CD1c-positive myeloid dendritic cell (primary cell): ENCODE measurements around the gene ZNF200.
A peak's percentile ranks its signal among the peaks of the same experiment; 100 is the strongest.
"Not testable (repeated sequence)": the region's sequence is repeated elsewhere in the genome, so short reads cannot be mapped to it uniquely, and the experiment has no call there.

Experiments used
- DNase-seq: peaks from one replicate; pipeline ENCODE4 v3.0.0-alpha.2; 2016; ENCODE audit errors: extremely low spot score

ZNF200 gene

DNA sequence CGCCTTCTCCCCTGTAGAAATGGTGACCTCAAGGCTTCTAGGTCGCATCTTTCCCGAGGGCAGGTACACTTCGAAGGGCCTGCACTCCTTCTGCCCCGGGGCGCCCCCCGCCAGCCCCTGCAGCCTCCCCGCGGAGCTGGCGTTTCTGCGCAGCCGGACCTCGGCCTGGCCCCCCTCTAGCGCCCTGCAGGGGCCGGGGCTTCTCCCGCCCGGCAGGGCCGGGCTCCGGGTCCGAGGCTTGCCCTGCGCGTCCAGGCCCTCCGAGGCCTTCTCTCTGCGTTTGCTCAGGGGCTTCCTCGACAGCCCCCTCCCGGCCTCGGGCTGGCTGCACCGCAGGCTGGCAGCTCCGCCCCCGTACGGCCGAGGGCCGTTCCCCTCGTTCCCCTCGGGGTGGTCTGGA, 19.4 kb upstream of the ZNF200 start:
- no peak for DNase-seq

DNA sequence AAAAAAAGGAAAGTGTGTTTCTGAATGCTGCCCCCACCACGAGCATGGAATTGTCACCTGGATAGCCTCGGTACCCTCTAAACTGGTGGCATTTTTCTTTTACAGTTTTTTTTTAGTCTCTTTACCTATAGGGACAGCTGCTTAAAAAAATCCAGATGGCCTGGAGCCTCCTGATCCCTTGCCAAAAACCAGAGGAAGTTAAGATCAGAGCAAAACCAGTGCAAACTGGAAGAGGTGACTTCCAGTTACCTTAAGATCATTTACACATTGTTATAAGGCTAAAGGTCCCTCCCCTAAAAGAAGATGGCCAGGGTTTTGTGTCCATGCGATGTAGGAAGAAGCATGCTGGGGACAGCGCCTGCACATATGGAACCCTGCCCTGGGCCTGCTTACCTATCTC, 18.0 kb upstream of the ZNF200 start:
- no peak for DNase-seq

DNA sequence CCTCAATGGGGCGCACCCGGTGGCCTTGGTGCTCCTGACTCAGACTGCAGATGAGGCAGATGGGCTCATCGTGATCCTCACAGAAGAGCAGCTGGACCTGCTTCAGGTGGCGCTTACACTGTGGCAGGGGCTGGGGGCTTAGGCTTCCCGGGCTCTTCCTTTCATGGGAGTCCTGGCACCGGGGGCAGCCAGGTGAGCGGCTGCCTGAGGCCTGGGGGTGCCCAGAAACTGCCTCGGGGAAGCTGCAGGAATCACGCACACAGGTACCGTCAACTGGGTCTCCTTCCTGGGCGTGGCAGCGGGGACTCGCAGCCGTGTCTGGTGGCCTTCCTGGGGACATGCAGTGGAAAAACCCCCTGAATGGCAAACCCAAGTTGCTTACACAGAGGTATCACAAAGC, 14.5 kb upstream of the ZNF200 start:
- DNase-seq, result no peak

DNA sequence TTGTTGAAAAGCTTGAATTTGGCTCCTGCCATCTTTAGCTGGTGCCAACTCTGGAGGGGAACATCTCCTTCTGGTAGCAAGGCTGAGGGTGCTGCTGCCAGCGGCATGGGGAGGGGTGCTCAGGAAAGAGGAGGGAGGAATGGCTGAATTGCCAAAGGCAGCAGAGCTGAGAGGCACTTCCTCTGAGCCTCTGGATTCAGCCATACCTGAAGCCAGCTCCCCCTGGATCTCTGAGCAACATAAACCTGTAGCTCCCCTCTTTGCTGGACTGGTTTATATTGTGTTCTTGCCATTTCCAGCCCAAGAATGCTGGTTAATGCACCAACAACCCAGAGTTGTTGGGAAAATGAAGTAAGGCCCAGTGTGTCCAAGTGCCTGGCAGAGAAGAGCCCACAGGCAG, 14.1 kb upstream of the ZNF200 start:
- DNase-seq, result no peak

DNA sequence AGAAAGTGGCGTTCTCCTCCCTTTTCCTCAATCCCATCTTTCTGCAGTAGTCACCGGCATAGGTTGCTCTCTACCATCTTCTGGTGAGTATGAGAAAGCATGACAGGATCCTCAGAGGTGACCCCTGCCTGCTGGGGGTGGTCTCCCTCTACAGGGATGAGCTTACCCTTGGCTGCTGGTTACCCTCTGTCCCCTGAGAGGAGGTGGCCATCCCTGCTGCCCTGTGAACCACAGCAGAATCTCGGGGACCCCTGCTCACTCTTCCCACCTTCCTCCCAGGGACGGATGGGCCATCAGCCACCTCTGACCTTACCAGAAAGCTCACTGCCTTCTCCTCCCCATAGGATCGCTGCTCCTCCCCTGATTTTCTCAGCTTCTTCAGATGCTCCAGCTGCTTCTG, 13.6 kb upstream of the ZNF200 start:
- DNase-seq, result no peak

DNA sequence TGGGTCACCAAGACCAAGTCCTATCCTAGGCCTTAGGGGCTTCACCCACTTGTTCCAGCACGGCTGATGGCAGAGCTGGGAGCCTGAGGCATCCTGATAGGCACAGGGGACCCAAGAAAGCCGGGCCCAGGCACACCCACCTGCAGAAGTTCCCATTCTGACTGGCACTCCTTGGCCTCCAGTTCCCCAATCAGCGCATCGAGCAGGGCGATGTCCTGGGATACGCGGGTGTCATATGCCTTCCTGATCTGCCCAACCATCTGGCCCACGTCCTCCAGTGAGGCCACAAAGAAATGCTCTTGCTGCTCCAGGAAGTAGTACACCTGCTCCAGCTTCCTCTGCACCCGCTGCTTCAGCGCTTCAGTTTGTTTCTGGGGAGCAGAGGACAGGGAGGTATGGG, 11.9 kb upstream of the ZNF200 start:
- no peak for DNase-seq

DNA sequence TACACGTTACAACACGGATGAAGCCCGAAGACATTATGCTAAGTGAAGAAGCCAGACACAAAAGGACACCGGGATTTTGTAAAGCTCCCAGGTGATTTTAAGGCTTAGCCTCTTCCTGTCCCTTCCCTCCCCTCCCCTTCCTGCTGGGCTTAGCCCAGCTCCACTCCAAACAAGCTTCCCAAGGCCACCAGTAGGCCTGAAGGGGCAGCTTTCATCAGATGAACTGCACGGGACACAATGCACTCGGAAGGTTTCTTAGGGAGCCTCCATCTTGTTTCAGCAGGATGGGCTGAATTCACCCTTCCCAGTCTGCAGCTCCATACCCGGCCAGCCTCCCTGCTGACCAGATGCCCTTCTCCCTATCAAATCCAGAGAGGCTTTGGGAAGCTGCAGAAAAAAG, 11.0 kb upstream of the ZNF200 start:
- DNase-seq, result no peak

DNA sequence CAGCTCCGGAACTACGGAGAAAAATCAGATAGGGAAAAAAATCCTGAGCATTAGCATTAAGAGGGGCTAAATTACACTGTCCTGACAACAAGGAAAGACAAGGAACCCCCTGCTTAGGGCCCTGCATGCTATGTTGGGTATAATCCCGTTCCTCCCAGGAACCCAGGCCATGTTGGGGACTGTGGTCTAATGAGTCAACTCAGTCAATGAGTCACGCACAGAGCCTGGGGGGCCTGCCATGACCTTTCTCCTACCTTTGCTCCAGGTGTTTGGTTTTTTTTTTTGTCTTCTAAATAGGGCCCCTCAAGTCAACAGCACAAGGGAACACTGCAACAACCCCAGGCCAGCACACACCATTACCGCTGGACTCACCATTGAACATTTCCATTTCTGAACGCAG, 8.9 kb upstream of the ZNF200 start:
- no peak for DNase-seq

DNA sequence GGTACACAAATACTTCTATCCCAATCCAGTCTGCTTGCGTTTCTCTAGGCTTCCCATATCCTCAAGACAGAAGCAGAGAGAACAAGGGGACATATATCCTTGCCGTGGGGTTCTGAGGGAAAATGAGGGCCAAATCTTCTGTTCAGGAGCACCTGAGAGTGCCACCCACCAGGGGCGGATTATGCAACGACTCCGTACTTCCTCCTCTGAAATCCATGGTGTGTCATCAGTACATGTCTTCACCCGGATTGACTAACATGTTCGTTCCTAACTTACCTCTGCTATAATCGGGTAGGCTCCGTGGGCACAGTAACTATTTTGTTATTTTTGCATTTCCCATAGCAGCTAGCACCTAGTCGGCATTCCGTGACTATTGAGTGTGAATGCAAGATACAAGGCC, 7.8 kb upstream of the ZNF200 start:
- peak; percentile 67 for DNase-seq

DNA sequence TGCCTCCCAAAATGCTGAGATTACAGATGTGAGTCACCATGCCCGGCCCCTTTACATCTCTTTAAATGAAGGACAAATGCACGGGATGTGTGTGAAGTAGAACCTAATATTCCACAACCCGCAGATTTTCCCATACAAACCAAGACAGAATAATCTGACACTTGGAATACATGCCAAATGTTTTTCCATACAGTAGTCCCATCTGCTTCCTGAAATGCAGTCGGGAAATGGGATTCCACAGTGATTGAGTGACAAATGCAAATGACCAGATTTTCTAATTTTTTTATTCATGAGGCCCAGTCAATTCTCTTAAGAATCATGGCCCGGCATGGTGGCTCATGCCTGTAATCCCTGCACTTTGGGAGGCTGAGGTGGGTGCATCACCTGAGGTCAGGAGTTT, 6.8 kb upstream of the ZNF200 start:
- DNase-seq, result no peak

DNA sequence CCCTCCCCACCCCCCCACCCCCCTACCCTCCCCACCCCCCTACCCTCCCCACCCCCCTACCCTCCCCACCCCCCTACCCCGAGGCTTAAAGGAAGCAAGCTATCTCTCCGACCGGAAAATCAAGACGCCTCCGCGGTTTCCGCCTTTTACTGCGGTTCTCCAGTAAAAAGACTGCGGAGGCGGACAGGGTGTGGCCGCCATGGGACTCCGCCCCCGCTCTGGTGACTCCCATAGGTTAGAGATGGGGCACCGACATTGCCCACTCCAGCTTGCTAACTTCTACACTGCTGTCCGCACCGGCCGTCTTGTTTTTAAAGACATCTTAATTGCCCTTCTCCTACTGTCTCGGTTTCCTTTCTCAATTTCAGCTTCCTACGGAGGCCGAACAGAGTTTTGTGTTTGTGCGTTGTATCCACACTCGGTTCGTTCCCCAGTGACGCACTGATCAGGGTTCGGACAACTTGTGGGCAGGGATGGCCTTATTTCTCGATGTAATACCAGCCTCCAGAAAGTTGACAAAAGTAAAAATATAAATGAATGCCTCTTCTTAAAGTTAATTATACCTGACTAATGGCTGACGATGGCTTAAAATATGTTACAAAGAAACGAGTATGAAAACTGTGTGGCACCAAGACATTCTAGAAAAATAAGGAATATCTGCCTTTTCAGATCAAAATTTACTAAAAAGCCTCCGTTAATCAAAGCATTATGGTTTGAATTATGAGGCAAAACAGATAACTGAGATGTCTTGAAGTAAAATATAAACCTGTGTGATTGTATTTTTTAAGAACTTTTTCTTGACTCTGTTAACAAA, 1.1 kb upstream of the ZNF200 start:
- DNase-seq, result peak; percentile 76

DNA sequence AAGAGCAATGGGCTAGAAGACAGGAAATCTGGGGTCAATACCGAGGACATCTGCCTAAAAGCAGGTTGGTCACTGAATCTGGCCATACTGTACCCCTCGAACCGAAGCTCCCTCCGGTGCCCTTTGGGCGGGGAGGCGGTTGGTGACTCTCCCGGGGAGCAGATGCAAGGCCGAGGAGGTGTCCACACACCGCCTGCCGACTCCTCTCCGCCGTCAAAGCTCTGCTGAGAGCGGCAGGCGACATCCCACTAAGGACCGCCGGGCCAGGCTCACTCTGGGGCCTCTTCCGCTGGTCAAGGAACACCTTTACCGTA, 458 bp downstream of the ZNF200 start:
- DNase-seq, result no peak

DNA sequence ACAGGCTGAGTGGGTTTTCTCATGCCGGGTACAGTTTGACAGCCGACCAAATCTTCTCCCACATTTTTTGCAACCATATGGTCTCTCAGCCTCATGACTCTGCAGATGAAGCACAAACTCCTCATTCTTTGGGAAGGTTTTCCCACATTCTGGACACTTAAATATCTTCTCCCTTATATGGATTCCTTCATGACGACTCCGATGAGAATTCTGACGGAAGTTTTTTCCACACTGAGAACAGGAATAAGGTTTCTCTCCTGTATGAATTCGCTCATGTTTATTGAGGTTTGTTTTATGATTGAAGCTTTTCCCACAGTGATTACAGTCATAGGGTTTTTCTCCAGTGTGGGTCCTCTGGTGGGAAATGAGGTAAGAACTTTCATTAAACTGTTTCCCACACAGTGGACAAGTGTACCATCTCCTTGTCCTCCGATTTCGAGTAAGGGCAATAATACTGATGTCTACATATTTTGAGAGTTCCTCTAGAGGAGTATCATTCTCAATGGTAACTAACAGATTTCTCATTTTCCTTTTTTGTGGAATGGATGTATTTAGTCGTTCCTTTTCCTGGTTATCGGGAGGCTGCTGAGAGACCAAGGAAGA, 10.9 kb downstream of the ZNF200 start:
- no peak for DNase-seq

DNA sequence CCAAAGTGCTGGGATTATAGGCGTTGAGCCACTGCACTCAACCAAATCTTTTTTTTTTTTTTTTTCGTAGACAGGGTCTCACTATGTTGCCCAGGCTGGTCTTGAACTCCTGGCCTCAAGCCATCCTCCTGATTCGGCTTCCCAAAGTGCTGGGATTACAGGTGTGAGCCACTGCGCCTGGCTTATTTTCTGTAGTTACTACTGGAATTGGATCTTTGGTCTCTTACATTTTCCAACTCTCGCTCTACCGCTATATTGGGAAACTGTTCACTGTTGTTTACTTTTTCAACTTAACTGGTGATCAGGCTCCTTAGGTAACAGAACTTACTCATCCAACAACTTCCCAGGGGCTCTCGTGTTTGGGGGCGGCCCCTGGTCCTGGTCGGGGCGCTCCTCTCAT, 14.1 kb downstream of the ZNF200 start:
- DNase-seq, result no peak

DNA sequence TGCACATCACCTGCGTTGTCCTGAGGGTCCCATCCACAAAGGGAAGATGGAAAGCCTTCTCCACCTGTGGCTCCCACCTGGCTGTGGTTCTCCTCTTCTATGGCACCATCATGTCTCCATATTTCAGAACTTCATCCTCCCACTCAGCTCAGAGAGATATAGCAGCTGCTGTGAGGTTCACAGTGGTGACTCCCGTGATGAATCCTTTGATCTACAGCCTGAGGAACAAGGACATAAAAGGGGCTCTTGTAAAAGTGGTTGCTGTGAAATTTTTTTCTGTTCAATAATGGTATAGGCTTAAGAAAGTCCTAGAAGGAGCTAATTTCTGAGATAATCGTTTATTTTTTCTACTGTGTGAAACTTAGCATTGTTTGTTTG, 18.7 kb downstream of the ZNF200 start:
- no peak for DNase-seq

DNA sequence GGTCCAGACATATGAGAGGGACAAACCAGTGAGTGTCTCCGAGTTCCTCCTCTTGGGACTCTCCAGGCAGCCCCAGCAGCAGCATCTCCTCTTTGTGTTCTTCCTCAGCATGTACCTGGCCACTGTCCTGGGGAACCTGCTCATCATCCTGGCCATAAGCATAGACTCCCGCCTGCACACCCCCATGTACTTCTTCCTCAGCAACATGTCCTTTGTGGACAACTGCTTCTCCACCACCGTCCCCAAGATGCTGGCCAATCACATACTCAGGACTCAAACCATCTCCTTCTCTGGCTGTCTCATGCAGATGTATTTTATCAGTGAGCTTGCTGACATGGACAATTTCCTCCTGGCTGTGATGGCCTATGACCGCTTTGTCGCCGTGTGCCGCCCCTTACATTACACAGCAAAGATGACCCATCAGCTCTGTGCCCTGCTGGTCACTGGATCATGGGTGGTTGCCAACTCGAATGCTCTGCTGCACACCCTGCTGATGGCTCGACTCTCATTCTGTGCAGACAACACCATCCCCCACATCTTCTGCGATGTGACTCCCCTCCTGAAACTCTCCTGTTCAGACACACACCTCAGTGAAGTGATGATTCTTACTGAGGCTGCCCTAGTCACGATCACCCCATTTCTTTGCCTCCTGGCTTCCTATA, 19.2 kb downstream of the ZNF200 start:
- DNase-seq, result no peak

DNA sequence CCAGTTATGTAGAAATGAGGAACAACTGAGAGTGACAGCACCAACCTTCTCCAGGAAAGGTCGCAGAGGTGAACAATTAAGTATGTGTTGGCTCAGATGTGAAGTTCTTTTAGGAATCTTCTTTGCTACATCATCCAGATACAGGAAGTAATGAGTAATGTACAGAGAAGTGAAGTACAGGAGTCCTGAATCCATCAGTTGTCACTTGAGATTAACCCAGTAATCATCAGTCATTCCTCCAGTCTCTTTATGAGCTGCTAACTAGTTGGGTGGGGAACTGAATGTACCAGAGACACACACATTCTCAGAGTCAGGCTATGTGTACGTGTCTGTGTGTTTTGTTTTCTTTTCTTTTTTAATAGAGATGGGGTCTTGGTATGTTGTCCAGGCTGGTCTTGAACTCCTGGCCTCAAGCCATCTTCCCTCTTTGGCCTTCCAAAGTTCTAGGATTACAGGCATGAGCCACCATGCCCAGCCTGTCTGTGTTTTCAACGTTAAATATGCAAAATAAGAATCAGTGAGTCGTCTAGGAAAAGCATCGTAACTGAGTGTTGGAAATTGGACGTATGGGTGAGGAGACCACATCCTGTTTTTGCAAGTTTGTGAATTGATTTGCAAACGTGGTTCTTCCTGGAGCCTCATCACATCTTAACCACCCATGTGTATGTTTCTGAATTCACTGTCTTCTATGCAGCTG, 19.9 kb downstream of the ZNF200 start:
- peak; percentile 11 for DNase-seq

DNA sequence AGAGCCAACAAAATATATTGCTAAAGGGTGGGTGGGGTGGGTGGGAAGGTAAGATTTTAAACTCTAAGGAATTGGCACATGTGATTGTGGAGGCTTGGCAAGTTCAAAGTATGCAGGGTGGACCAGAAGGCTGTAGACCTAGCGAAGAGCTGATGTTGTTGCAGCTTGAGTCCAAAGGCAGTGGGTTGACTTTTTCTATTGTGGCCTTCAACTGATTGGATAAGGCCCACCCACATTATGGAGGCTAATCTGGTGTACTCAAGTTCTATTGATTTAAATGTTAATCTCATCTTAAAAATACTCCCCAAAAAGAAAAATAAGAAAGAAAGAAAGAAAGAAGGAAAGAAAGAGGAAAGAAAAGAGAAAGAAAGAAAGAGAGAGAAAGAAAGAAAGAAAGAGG, 22.4 kb downstream of the ZNF200 start:
- no peak for DNase-seq

DNA sequence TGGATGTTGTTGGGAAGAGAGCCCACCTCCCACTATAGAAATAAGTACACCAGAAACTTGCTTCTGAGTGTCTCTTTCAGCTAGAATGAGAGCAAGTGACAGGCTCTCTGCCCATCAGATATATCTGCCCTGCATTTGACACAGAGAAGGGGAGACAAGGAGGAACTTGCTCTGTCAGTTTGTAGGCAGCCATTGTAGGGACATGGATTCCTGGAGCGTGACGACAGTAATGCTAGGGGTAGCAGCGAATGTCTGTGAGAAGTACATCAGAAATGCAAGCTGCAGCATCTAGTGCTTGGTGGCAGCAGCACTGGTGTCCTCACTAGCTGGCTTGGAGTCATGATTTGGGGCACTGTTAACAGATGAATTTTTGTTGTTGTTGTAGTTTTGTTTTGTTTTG, 23.0 kb downstream of the ZNF200 start:
- DNase-seq, result no peak

DNA sequence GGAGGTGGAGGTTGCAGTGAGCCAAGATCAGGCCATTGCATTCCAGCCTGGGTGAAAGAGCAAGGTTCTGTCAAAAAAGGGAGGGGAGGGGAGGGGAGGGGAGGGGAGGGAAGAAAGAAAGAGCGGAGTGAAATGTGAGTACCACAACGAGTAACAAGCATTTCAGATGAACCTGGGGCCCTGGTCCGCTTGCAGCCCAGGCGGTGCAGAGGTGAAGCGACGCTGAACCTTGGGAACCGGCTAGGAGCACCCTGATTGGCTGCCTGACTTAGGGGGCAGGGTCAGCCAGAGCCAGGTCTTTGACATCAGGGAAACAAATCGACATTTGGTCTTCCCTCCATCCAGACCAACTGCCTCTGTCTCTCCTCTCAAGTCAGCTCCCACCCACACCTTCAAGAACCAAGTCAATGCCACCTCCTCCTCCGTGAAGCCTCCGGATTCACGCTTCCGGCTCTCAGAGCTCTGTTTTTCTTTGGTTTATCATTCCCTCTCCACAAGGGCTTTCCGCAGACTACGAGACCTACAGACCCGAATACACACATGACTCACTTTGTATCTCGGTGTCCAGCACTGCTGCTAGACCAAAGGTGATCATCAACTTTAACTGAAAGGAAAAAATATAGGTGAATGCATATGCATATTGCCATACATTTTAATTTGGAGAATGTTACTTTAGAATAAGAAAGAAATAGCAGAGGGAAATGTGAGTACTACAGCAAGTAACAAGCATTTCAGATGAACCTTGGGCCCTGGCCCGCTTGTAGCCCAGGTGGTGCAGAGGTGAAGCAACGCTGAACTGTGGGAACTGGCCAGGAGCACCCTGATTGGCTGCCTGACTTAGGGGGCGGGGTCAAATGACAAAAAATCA, 27.6 kb downstream of the ZNF200 start:
- DNase-seq, result no peak

DNA sequence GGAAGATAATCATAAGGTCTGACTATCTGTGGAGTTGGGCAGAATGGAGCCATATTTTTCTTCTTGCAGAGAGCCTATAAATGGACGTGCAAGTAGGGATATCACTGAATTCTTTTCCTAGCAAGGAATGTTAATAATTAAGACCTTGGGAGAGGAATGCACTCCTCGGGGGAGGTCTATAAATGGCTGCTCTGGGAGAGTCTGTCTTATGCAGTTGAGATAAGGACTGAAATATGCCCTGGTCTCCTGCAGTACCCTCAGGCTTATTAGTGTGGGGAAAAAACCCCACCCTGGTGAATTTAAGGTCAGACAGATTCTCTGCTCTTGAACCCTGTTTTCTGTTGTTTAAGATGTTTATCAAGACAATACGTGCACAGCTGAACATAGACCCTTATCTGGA, 29.0 kb downstream of the ZNF200 start:
- DNase-seq, result not testable (repeated sequence)
